ENCODE data around the gene ZNF226.
"Not testable (repeated sequence)": the region's sequence is repeated elsewhere in the genome, so short reads cannot be mapped to it uniquely, and the experiment has no call there.

ZNF226 gene

GRCh38 chr19:44212866-44213346 lies 48.0 kb downstream of the ZNF226 start:
- DNase-seq = peak; percentile 6
- peaks cover 8% of the 10 kb centered on the region for H3K36me3 ChIP-seq (replicated peaks)
- in situ Hi-C loops (cut with HindIII; ENCODE audit: low pct_ligation_motif_present, low sequenced_read_pairs) = no loop called here
- TF ChIP-seq CTCF (IDR thresholded peaks at IDR 0.05; ENCODE audit: low read depth, low read length, missing control alignments) = no peak
- no peaks in the 10 kb centered on the region for H3K27me3 ChIP-seq (replicated peaks)
- peak overlapping the region; percentile 91 for H3K4me3 ChIP-seq (ENCODE audit: low read depth, low read length)
- peak overlapping the region; percentile 70 for H3K27ac ChIP-seq

- H3K27ac ChIP-seq; in situ Hi-C loops (cut with HindIII; ENCODE audit: low pct_ligation_motif_present, low sequenced_read_pairs); H3K27me3 ChIP-seq (replicated peaks); DNase-seq; H3K4me3 ChIP-seq (ENCODE audit: low read depth, low read length): not testable (repeated sequence)
- H3K36me3 ChIP-seq (replicated peaks) = peaks cover 11% of the 10 kb centered on the region
Measured at GRCh38 chr19:44219926-44220325, 55.0 kb downstream of the ZNF226 start.

GRCh38 chr19:44220761-44221160 lies 55.9 kb downstream of the ZNF226 start:
- H3K27ac ChIP-seq; H3K27me3 ChIP-seq (replicated peaks); H3K4me3 ChIP-seq (ENCODE audit: low read depth, low read length); DNase-seq; in situ Hi-C loops (cut with HindIII; ENCODE audit: low pct_ligation_motif_present, low sequenced_read_pairs); H3K36me3 ChIP-seq (replicated peaks): not testable (repeated sequence)

- in situ Hi-C loops (cut with HindIII; ENCODE audit: low pct_ligation_motif_present, low sequenced_read_pairs); H3K4me3 ChIP-seq (ENCODE audit: low read depth, low read length); H3K36me3 ChIP-seq (replicated peaks); H3K27ac ChIP-seq; H3K27me3 ChIP-seq (replicated peaks); DNase-seq: not testable (repeated sequence)
Measured at GRCh38 chr19:44221291-44221690, 56.4 kb downstream of the ZNF226 start.
